HCT116 (cell line): Measurements from ENCODE around the gene TMEM165. TPM values are rescaled to one million over a fixed set of nuclear protein-coding genes. Genes with fewer than 3 reads are reported as not detected.

Experiments
- ATAC-seq: fragments of 200-7000 bp; cut with Tn5 transposase; 2 replicates; pipeline ENCODE4 v1.9.1; 2020; ENCODE audit warnings: mild to moderate bottlenecking, moderate library complexity
- BruUV-seq: library from RNA; stranded (reverse); fragments of 400-500 nt; replicated peaks from 2 replicates; lab custom pipeline; 2021; lab: Mats Ljungman, UMichigan
- CTCF ChIA-PET: fragments of 300-600 bp; sonication (Branson Sonifier 250); formaldehyde crosslinking; loops from one replicate; lab custom pipeline; 2021; ENCODE audit warnings: antibody characterized with exemption; lab: Charles Lee
- POLR2A ChIA-PET: fragments of 300-600, 350-600 bp; sonication (Branson Sonifier 250); formaldehyde crosslinking; loops from one replicate; lab custom pipeline; 2021; ENCODE audit warnings: antibody characterized with exemption; lab: Charles Lee
- RAD21 ChIA-PET, 2 experiments: fragments of 300-600 bp; sonication (Branson Sonifier 250); formaldehyde crosslinking; loops; one replicate each; lab custom pipeline; 2023; ENCODE audit warnings: low total read pairs in 2 of 2; ENCODE audit not compliant: uncharacterized antibody in 2 of 2, unreplicated experiment in 2 of 2, low non-redundant PET in 1 of 2; lab: Charles Lee
- DNase-seq: peaks from one replicate; pipeline ENCODE4 v3.0.0-alpha.2; 2010; ENCODE audit warnings: low read depth, low spot score
- H2AFZ ChIP-seq: fragments of 200-600 bp; shearing (Covaris generic), sonication (generic); 2 replicates; pipeline ENCODE4 v1.6.1; 2017; ENCODE audit warnings: low read depth, mixed run types, mixed read lengths, antibody characterized with exemption, low read length; ENCODE audit not compliant: poor library complexity, severe bottlenecking
- H3K27ac ChIP-seq: 2 replicates; pipeline ENCODE4 v1.5.1; 2012; ENCODE audit warnings: low read depth, low read length
- H3K27me3 ChIP-seq: fragments of 200-600 bp; sonication (generic); 2 replicates; pipeline ENCODE4 v1.6.1; 2016; ENCODE audit warnings: mixed run types, low read length, mixed read lengths; ENCODE audit not compliant: insufficient read depth
- H3K36me3 ChIP-seq, 2 experiments: fragments of 200-500 bp in 1 of 2; fragments of 200-600 bp in 1 of 2; sonication (Bioruptor generic) in 1 of 2; sonication (generic) in 1 of 2; 2 replicates each; pipeline versions ENCODE4 v1.5.1 to v1.6.1; 2014 to 2016; ENCODE audit warnings: low read length in 2 of 2, inconsistent platforms in 1 of 2, mixed read lengths in 1 of 2, mixed run types in 1 of 2; ENCODE audit not compliant: insufficient read depth in 2 of 2, control insufficient read depth in 1 of 2
- H3K4me1 ChIP-seq, 2 experiments: fragments of 200-600 bp in 1 of 2; sonication (generic) in 1 of 2; 2 replicates each; pipeline versions ENCODE4 v1.5.1 to v1.6.1; 2012 to 2017; ENCODE audit warnings: low read length in 2 of 2, inconsistent platforms in 1 of 2, mild to moderate bottlenecking in 1 of 2, mixed read lengths in 1 of 2, mixed run types in 1 of 2, moderate library complexity in 1 of 2; ENCODE audit not compliant: insufficient read depth in 2 of 2, control insufficient read depth in 1 of 2
- H3K4me2 ChIP-seq: fragments of 200-600 bp; sonication (generic); 2 replicates; pipeline ENCODE4 v1.6.1; 2017; ENCODE audit warnings: mixed run types, low read length, mixed read lengths
- H3K4me3 ChIP-seq, 2 experiments: fragments of 200-600 bp in 1 of 2; sonication (generic) in 1 of 2; replicated peaks in 1 of 2; 2 replicates each; pipeline ENCODE4 v1.5.1; 2011 to 2016; ENCODE audit warnings: low read length in 2 of 2, control low read depth in 1 of 2, low read depth in 1 of 2, mild to moderate bottlenecking in 1 of 2, mixed read lengths in 1 of 2, mixed run types in 1 of 2
- H3K79me2 ChIP-seq: fragments of 200-600 bp; sonication (generic); 2 replicates; pipeline ENCODE4 v1.6.1; 2017; ENCODE audit warnings: mild to moderate bottlenecking, mixed run types, low read length, moderate library complexity, mixed read lengths; ENCODE audit not compliant: insufficient read depth
- H3K9ac ChIP-seq: fragments of 200-600 bp; sonication (generic); 2 replicates; pipeline ENCODE4 v1.6.1; 2016; ENCODE audit warnings: low read length, mixed read lengths
- H3K9me2 ChIP-seq: fragments of 200-600 bp; sonication (generic), shearing (Covaris generic); 2 replicates; pipeline ENCODE4 v1.6.1; 2017; ENCODE audit warnings: mixed run types, mild to moderate bottlenecking, moderate library complexity; ENCODE audit not compliant: insufficient read depth
- H3K9me3 ChIP-seq, 2 experiments: fragments of 200-500 bp in 1 of 2; fragments of 200-600 bp in 1 of 2; sonication (Bioruptor generic) in 1 of 2; sonication (generic) in 1 of 2; 2 replicates each; pipeline ENCODE4 v1.6.1; 2014 to 2017; ENCODE audit warnings: low read length in 2 of 2, mixed read lengths in 2 of 2, inconsistent platforms in 1 of 2, low read depth in 1 of 2, mild to moderate bottlenecking in 1 of 2, mixed run types in 1 of 2, moderate library complexity in 1 of 2; ENCODE audit not compliant: control insufficient read depth in 1 of 2, insufficient read depth in 1 of 2
- H4K20me1 ChIP-seq: fragments of 200-600 bp; sonication (generic), shearing (Covaris generic); 2 replicates; pipeline ENCODE4 v1.6.1; 2017; ENCODE audit warnings: mixed run types, mild to moderate bottlenecking, moderate library complexity; ENCODE audit not compliant: insufficient read depth
- CEBPB ChIP-seq: IDR thresholded peaks from 2 replicates; pipeline ENCODE4 v1.6.1; 2012; ENCODE audit warnings: low read depth
- EGR1 ChIP-seq: IDR thresholded peaks from 2 replicates; pipeline ENCODE4 v1.6.1; 2012; ENCODE audit warnings: low read depth
- EZH2 ChIP-seq: fragments of 200-600 bp; sonication (generic); IDR thresholded peaks from 2 replicates; pipeline ENCODE4 v1.6.1; 2017; ENCODE audit warnings: antibody characterized with exemption, mixed run types
- JUND ChIP-seq: IDR thresholded peaks from 2 replicates; pipeline ENCODE4 v1.6.1; 2012
- MAX ChIP-seq: IDR thresholded peaks from 2 replicates; pipeline ENCODE4 v1.6.1; 2012
- POLR2A ChIP-seq: IDR thresholded peaks from 2 replicates; pipeline ENCODE4 v1.7.0; 2011; ENCODE audit warnings: borderline replicate concordance; ENCODE audit not compliant: insufficient read depth, insufficient read length; ENCODE audit errors: extremely low read depth
- SIN3A ChIP-seq: IDR thresholded peaks from 2 replicates; pipeline ENCODE4 v1.6.1; 2012; ENCODE audit warnings: low read depth
- SP1 ChIP-seq: IDR thresholded peaks from 2 replicates; pipeline ENCODE4 v1.6.1; 2012; ENCODE audit warnings: low read depth
- TCF7L2 ChIP-seq: IDR thresholded peaks from 2 replicates; pipeline ENCODE4 v1.7.0; 2011; ENCODE audit warnings: borderline replicate concordance, inconsistent platforms; ENCODE audit not compliant: insufficient read depth, insufficient read length; ENCODE audit errors: extremely low read depth
- YY1 ChIP-seq: IDR thresholded peaks from 2 replicates; pipeline ENCODE4 v1.6.1; 2011; ENCODE audit warnings: low read length, low read depth, moderate library complexity, mild to moderate bottlenecking; ENCODE audit not compliant: insufficient replicate concordance; ENCODE audit errors: extremely low read depth
- ZFX ChIP-seq: fragments of 450-650 bp; IDR thresholded peaks from 2 replicates; pipeline ENCODE4 v1.6.1; 2017
- intact Hi-C: fragments of 100-400 bp; cut with micrococcal nuclease; formaldehyde crosslinking; loops from 2 replicates; pipeline ENCODE4 v1.10.0; 2022
- total RNA-seq: library from RNA; stranded (reverse); gene quantifications from one replicate; pipeline ENCODE4 v1.2.1, GENCODE V29; 2021; ENCODE audit not compliant: unreplicated experiment
- TF ChIP-seq, protein P1 (sequence below): IDR thresholded peaks from 2 replicates; pipeline ENCODE4 v1.6.1; 2011; ENCODE audit warnings: mild to moderate bottlenecking, low read length, moderate library complexity; ENCODE audit not compliant: insufficient replicate concordance; ENCODE audit errors: extremely low read depth

Gene TMEM165
- total RNA-seq, 1 experiment from 2014 or later = 60.7 TPM

- H3K36me3 ChIP-seq = peaks cover 13 to 35% of the 10 kb centered on the region in 2 experiments
- no peak overlapping the region for H3K4me3 ChIP-seq
- RAD21 ChIA-PET = no interaction called here
- CTCF ChIA-PET = no interaction called here
- H3K9me2 ChIP-seq = no peaks in the 10 kb centered on the region
- POLR2A ChIA-PET = no interaction called here
- no peaks in the 10 kb centered on the region for H3K9me3 ChIP-seq
- BruUV-seq = no TSS peak
- no peaks in the 10 kb centered on the region for H3K79me2 ChIP-seq
- no peaks in the 10 kb centered on the region for H4K20me1 ChIP-seq
- DNase-seq (no peak), ATAC-seq (no peak)
- TF ChIP-seq MAX (no peak), JUND (no peak), SP1 (no peak), TCF7L2 (no peak), POLR2A (no peak), SIN3A (no peak), EZH2 (no peak), ZFX (no peak), YY1 (no peak), EGR1 (no peak), CEBPB (no peak)
- TF ChIP-seq, protein P1, sequence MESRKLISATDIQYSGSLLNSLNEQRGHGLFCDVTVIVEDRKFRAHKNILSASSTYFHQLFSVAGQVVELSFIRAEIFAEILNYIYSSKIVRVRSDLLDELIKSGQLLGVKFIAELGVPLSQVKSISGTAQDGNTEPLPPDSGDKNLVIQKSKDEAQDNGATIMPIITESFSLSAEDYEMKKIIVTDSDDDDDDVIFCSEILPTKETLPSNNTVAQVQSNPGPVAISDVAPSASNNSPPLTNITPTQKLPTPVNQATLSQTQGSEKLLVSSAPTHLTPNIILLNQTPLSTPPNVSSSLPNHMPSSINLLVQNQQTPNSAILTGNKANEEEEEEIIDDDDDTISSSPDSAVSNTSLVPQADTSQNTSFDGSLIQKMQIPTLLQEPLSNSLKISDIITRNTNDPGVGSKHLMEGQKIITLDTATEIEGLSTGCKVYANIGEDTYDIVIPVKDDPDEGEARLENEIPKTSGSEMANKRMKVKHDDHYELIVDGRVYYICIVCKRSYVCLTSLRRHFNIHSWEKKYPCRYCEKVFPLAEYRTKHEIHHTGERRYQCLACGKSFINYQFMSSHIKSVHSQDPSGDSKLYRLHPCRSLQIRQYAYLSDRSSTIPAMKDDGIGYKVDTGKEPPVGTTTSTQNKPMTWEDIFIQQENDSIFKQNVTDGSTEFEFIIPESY = no peak
- intact Hi-C loops = no loop called here
- H2AFZ ChIP-seq = no peak overlapping the region
- H3K4me2 ChIP-seq = no peak overlapping the region
- H3K27ac ChIP-seq = no peak overlapping the region
- H3K9ac ChIP-seq = no peak overlapping the region
- 0 out of 4 replicates have a peak, but pooled peaks cover 0 to 2% of the 10 kb centered on the region in 2 experiments for H3K4me1 ChIP-seq
- H3K27me3 ChIP-seq = no peaks in the 10 kb centered on the region
These were observed 54.8 kb downstream of the TMEM165 start for GRCh38 chr4:55450566-55450965.
